ENCODE data around the gene SMIM32.

SMIM32 gene

DNA sequence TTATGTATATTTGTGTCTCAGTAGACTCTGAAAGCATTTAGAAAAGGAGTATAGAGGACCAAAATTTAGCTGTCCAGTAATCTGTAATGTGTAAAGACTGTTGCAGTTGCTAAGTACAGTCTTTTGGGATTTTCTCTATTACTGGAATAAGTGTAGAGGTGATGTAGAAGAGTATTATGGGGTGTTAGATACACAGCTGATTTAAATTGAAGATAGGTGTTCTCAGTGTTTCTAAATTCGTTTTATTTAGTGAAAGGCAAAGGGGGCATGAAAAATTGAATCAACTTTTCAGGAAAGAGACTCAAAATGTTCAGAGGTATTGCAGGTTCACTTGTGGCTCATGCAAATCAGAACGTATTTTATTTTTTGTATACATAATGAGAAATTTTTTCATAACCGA is 46.8 kb downstream of the SMIM32 start:
- no peak for DNase-seq (ENCODE audit: low spot score)
- TF ChIP-seq, protein P1, sequence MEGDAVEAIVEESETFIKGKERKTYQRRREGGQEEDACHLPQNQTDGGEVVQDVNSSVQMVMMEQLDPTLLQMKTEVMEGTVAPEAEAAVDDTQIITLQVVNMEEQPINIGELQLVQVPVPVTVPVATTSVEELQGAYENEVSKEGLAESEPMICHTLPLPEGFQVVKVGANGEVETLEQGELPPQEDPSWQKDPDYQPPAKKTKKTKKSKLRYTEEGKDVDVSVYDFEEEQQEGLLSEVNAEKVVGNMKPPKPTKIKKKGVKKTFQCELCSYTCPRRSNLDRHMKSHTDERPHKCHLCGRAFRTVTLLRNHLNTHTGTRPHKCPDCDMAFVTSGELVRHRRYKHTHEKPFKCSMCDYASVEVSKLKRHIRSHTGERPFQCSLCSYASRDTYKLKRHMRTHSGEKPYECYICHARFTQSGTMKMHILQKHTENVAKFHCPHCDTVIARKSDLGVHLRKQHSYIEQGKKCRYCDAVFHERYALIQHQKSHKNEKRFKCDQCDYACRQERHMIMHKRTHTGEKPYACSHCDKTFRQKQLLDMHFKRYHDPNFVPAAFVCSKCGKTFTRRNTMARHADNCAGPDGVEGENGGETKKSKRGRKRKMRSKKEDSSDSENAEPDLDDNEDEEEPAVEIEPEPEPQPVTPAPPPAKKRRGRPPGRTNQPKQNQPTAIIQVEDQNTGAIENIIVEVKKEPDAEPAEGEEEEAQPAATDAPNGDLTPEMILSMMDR (IDR thresholded peaks at IDR 0.05; ENCODE audit: extremely low read depth, missing control alignments), result no peak

DNA sequence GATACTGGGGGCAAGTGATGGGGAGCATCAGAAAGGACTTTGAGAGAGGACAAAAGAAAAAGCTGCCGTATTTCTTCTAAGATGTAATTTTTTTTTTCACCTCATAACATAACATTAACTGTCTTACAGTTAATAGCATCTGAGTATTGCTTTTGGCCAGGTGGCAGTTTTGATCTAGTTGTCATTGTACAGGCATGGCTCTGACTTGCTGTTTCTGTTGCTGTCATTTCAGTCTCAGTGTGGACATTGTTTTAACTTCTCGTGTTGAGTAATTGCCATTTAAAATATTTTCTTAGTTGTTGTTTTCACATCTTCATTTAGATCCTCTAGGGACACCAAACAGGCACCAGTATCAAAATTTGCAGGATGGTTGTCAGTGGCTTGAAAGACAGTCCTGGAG is 47.9 kb downstream of the SMIM32 start:
- TF ChIP-seq, protein P1 (IDR thresholded peaks at IDR 0.05; ENCODE audit: extremely low read depth, missing control alignments), result no peak
- no peak for DNase-seq (ENCODE audit: low spot score)

DNA sequence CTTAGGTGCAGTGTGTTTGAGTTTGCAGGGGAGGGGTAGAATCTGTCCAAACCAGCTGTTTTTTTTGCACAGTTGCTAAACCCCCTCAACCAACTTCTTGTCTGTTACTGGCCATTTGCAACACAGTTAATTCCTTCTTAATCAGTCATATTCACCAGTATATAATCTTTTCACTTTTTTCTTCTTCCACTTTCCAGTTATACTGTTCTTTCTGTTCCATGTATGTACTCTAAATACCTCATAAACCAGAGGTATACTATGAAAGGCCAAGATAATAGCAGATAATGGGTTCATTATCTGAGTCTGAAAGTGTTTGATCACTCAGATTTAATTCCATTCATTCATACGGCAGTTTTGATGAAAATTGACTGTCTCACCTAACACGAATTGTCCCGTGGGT is 49.2 kb downstream of the SMIM32 start:
- no peak for DNase-seq (ENCODE audit: low spot score)
- TF ChIP-seq, protein P1 (IDR thresholded peaks at IDR 0.05; ENCODE audit: extremely low read depth, missing control alignments), result no peak

DNA sequence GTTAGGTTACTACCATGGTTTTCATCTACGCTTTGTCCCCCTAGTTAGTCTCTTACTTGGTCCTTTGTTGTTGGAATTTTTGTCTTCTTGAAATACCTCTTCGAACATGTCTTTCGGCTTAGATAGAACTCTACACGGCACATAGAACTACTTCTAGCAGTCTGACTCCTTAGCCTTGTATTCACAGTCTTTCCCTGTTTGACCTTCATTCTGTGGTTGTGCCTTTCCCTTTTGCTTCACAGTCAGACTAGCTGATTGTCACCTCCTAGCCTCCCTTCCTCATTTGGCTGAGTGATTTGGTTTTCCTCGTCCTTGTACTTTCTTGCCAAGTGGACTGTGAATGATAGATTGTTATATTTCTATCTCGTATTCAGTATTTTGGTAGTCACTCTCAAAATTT is 49.6 kb downstream of the SMIM32 start:
- DNase-seq (ENCODE audit: low spot score), result no peak
- TF ChIP-seq, protein P1 (IDR thresholded peaks at IDR 0.05; ENCODE audit: extremely low read depth, missing control alignments), result no peak

DNA sequence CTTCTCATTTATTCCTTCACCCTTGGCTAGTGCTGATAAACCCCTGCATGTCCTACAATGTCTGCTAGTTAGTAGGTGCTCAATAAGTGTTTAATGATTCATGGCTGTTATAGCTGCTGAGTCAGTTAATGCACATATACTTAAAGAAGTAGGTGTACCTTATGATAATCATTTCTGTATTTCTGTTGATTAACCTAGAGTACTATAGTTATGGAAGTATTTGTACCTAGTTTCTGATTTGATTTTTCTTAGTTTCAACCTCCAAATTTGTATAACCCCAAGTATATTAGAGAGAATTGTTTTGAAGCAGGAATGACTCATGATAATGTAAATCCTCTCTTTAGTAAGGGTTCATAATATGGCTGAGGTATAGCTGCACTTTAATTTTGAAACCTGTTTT is 51.4 kb downstream of the SMIM32 start:
- TF ChIP-seq, protein P1 (IDR thresholded peaks at IDR 0.05; ENCODE audit: extremely low read depth, missing control alignments), result no peak
- no peak for DNase-seq (ENCODE audit: low spot score)

Measured in GM20000 (cell line).